Fibroblast of skin of back (primary cell): ENCODE results near the gene SLC4A2.
A peak's percentile ranks its signal among the peaks of the same experiment; 100 is the strongest.

Experiments used
- DNase-seq: peaks from one replicate; pipeline ENCODE4 v3.0.0-alpha.2; 2013

Gene SLC4A2

DNA sequence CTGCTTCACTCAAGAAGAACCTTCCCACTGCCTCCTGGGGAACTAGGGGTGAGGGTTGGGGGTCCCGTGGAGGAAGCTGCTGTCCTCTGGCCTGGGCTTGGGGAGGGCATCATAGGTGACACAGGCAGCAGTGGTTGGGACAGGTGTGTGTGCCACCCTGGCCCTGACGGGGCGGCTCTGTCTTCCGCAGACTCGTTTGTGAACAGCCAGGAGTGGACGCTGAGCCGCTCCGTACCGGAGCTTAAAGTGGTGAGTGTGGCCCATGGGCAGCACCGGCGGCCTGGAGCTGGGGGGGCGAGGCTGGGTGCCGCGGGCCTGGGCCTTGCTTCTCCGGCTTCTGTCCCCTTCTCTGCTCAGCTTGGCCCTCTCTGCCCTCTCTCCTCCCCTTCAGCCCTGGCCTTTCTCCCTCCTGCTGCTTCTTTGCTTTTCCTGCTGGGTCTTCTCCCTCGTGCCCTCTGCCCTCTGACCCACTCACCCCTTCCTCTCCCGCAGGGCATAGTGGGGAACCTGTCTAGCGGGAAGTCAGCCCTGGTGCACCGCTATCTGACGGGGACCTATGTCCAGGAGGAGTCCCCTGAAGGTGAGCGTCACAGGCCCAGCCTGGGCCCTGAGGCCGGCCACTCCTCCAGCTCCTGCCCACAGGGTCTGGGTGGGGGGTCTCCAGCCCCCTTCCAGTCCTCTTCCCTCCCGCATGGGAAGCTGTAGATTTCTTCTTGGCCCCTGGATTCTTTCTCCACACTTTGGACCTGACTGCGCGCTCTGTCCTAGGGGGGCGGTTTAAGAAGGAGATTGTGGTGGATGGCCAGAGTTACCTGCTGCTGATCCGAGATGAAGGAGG is 57.4 kb downstream of the SLC4A2 start:
- DNase-seq = no peak

DNA sequence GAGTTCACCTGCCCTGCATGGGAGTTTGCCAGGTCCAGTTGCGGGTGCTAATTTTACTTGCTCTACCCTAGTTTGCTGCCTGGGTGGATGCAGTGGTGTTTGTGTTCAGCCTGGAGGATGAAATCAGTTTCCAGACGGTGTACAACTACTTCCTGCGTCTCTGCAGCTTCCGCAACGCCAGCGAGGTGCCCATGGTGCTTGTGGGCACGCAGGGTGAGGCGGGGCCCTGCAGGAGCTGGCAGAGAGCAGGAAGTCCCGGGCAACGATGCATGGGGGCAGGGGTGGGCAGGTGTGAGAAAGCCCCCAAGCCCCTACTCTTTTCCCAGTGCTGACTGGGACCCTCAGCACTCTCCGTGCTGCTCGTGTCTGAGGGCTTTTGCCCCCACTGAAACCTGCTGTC is 58.2 kb downstream of the SLC4A2 start:
- no peak for DNase-seq

DNA sequence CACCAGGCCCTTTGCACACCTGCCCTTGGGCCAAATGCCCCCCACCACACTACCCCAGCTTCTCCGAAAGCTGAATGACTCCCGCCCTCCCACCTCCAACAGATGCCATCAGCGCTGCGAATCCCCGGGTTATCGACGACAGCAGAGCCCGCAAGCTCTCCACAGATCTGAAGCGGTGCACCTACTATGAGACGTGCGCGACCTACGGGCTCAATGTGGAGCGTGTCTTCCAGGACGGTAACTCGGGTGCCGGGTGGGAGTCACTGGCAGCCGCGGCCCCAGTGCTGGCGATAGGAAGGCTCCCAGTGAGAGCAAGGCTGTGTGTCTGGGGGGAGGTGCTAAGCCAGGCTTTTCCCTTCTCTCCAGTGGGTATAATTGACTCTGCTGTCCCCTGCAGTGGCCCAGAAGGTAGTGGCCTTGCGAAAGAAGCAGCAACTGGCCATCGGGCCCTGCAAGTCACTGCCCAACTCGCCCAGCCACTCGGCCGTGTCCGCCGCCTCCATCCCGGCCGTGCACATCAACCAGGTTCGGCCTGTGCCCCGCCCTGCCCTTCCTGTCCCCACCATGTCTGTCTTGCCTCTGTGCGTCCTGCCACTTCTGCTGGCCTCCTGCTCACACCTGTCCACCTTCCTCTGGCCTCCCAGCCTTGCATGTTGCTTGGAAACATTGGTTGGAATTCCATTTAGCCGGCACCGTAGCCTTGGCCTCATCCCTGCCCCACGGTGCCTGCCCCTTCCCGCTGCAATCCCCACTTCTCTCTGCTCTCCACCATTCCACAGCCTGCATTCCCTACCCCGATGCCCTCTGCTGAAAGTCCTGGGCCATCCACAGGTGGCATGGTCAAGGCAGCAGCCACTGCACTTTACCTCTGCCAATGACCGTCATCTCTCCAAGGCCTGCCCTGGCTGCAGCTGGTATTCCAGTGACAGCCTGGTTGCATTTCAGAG is 59.0 kb downstream of the SLC4A2 start:
- no peak for DNase-seq

DNA sequence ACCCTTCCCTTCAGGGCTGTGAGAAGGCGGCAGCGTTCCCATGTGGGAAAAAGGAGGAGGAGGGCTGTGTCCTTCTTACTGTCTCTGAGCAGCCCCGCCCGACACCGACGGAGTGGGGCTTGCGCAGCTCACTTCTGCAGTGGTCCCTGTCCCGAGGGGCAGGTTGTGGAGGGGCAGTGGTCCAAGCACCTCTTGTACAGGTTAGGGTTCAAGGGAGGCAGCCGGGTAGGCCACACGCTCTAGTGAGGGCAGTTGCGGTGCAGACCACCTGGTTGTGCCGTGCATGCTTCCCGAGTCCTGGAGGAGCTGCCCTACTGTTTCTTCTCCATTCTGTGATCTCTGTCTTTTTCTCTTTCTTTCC is 59.6 kb downstream of the SLC4A2 start:
- DNase-seq = no peak

DNA sequence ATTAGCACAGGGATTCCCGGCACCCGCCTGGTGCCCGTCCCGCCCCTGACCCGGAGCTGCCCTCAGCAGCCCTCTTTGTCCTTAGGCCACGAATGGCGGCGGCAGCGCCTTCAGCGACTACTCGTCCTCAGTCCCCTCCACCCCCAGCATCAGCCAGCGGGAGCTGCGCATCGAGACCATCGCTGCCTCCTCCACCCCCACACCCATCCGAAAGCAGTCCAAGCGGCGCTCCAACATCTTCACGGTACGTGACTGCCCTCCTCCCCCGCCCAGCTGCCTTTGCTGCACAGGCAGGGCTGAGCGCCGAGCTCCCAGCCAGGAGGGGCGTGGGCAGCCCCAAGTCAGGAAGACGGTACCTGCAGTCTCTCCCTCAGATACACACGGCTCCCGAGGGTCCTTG is 60.5 kb downstream of the SLC4A2 start:
- no peak for DNase-seq

DNA sequence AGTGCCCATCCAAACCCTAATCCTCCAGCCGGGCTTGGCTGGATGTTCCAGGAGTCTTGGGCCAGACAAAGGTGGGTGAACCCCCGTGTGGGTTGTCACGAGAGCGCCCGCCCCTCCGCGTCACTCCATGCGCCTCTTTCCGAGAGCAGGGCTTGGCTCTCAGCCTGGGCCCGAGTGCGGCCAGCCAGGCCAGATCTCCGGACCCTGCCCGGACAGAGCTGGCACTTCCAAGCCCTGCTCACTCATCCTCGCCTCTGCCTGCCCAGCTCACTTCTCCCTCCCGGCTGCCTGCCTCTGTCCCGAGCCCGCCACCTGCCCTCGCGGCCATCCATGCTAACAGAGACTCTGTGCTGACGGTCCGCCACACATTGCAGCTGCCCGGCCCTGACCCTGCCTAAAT is 61.5 kb downstream of the SLC4A2 start:
- no peak for DNase-seq

DNA sequence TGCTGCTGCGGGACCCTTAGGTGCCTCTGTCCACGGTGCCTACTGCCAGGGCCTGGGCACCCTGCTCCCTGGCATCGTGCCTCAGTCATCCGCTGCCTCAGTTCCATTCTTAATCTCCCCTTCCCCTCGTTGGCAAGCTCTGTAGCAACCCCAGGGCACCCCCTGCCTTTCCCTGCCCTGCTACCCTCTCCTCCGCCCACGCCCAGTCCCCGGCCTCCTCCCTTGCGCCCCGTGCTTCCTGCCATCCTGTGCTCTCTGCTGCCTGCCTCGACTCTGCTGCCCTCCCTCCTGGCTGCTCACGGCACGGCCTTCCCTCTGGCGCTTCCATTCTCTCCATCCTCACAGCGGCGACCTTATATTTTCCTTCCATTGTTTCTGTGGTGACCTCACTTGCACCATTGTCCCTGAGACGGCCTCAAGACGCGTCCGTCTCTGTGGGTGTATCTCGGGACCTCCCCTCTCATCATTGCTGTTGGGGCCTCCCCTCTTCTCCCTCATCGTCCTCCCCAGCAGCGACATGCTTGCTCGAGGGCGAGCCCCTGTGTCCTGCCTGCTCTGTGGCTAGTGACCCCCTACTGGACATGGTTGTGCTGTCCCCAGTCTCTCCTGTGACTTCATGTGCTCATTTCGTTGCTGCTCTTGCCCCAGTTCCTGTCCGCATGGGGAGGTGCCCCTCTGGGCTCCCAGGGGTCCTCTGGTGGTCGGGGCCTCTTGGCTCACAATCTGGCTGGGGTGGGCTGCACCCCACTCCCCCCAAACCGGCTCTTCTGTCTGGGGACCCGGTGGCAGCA is 62.2 kb downstream of the SLC4A2 start:
- no peak for DNase-seq

DNA sequence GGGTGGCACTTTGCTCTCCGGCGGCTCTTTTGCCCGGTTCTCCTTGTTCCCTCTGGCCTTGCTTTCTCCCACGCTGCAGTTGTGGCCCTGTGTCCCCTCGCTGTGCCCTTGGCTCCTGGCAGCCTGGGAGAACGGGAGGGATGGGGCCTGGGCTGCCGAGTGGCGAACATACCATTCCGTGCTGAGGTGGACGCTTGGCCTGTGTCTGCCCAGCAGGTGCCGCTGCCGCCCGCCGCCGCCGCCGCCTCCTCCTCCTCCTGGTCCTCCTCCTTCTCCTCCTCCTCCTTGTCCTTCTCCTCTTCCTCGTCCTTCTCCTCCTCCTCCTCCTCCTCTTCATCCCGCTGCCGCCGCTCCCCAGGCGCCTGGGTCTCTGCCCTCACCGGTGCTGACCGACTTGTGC is 62.9 kb downstream of the SLC4A2 start:
- no peak for DNase-seq

DNA sequence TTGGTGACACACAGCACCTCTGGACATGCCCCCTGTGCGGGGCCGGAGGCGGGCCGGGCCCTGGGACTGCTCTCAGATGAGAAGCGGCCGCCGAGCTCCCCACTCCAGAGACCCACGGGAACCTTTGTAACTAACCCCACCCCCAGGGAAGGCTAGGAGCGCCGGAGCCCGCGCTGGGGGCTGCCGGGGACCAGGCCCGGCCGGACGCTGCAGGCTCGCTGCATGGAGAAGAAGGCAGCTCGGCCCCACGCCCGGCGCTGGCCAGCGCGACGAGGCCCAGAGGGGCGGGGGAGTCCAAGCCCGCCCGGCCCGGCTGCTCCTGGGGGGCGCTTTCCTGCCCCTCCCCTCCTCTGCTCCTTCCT is 63.4 kb downstream of the SLC4A2 start:
- DNase-seq = no peak

DNA sequence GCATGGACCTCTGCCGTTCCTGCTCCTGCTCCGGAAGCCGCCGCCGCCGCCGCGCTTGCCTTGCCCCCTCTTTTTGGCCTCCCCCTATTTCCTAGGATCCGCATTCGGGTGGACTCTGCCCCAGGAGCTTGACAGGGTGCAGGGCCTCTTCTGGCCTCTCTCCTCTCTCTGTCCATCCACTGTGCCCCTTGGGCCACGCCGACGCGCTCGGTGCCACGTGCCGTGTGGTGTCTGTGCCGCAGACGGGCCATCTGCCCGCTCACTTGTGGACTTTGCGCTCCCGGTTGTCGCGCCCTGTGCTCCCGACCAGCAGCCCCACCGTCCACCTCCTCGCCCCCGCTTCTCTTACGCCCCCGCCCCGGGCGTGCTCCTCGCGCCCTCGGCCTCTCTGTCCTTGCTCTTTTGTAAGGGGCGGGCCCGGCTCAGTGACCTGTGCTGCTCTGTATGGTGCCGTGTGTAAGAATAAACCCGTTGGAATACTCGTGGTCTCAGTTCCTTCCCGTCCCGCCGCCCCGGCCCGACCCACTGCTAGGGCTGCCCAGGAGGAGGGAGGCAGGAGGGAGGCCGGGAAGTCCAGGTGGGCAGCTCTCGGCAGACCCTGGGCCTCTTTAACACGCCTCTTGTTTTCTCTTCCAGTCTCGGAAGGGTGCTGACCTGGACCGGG is 63.9 kb downstream of the SLC4A2 start:
- no peak for DNase-seq

DNA sequence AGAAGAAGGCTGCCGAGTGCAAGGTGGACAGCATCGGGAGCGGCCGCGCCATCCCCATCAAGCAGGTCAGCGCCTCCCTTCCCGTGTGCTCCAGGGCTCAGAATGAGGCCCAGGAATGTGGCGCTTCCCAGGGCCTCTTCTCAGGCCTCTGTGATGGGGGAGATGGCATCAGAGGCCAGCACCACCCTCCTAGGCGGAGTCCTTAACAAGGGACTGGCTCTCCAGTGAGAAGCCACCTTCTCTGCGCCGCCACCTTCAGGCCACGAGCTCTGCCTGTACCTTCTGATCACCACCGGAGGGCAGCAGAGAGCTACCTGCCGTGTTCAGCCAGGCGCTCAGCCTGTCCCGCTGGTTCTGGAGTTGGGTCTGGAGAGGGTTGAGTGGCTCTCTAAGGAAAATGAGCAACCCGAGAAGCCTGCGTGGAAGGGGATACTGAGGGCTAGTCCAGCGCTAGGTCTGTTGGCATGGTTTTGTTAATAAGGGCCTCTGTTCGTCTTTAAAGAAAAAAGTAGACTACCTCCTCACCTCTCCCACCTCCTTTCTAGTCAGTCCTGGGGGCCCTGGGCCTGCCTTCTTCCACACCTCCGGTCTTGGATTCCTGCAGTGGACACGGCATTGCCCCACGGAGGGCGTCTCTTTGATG is 64.6 kb downstream of the SLC4A2 start:
- peak; percentile 73 for DNase-seq

DNA sequence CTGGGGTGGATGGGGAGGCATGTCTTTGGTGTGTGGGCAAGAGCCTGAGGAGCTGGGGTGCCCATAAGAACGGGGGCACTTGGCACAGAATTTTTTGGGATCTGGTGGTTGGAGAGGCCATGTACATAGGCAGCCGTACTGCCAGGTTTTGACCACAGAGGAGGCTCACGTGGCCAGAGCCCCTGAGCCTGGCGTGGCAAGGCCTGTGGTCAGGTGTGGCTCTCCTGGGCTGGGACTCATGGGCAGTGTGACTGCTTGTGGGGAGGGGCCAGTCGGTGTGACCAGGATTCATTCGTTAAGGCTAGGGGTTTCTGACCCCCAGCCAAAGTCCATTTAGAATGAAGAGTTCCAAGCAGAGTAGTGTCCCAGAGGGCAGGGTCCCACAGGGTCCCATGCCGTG is 65.1 kb downstream of the SLC4A2 start:
- DNase-seq = no peak

DNA sequence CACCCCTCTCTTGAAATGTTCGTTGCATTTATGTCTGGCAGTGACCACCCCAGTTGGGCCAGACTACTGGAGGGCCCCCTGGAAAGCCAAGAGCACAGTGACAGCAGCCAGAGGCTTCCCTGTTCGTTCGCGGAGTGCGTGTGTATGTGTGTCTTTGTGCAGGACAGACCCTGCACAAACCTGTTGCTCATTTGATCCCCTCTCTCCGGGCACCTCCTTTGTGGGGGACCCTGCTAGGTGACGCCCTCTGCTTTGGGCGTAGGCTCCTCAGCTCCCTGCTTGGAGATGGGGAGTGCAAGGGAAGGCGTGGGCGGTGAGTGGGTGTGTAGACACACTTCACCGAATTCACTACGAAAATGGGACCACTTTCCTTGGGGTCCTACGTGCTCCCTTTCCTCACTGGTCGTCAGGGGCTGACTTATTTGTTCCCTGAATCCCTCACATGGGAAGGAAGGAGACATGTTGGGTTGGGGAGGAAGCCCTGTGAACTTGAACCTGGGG is 65.6 kb downstream of the SLC4A2 start:
- no peak for DNase-seq

DNA sequence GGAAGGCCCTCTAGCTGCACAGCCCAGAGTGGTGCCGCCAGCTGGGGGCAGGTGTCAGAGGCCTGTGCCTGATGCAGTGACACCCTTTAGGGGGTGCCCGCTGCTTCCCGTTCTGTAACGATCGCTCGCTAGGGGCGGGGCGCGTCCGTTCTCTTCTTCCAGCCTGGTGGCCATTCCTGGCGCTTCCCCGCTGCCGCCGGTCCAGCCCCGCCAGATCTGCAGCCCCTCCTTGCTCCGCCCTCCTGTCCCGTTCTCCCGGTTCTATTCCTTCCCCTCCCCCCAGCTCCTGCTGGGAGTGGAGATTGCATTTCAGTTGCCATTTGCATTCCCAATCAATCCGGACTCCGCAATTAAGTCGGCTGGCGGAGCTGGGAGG is 66.1 kb downstream of the SLC4A2 start:
- peak; percentile 29 for DNase-seq

DNA sequence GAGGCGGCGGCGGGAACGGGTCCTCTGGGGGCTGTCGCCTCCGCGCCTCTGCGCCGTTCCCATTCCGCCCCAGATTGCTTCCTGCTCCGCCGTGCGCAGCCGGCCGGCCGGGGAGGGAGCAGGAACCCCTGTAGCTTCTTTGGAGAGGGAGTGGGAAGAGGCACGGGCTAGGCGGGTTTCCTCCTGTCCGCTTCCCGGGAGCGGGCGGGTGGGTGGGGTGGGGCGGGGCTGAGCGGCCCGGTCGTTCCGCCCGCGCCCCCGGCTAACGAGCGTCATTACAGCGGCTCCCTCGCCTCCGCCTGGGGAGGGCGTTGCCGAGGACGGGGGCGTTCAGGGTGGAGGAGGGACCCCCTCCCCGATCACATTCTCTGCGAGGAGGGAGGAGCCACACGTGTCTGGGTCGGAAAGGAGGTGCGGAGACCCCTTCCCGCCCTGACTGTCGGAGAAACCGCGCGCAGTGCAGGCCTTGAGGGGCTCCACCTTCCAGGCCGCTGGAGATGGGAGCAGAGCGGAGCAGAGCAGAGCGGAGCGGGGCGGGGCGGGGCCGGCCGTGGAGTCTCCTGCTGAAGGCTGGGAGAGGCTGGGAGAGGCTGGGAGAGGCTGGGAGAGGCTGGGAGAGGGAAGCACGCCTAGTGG is 66.6 kb downstream of the SLC4A2 start:
- DNase-seq = peak; percentile 26
